ENCODE data around the gene KMT5B.

- no peak for TF ChIP-seq CTCF (IDR thresholded peaks at IDR 0.05)
- TF ChIP-seq POLR2AphosphoS5 (IDR thresholded peaks at IDR 0.05), result no peak
Observed at GRCh38 chr11:68130121-68130520, 83.0 kb downstream of the KMT5B start.
